ENCODE measurements around the gene CCDC57.
"Not testable (repeated sequence)": the region's sequence is repeated elsewhere in the genome, so short reads cannot be mapped to it uniquely, and the experiment has no call there.

The CCDC57 gene

DNA sequence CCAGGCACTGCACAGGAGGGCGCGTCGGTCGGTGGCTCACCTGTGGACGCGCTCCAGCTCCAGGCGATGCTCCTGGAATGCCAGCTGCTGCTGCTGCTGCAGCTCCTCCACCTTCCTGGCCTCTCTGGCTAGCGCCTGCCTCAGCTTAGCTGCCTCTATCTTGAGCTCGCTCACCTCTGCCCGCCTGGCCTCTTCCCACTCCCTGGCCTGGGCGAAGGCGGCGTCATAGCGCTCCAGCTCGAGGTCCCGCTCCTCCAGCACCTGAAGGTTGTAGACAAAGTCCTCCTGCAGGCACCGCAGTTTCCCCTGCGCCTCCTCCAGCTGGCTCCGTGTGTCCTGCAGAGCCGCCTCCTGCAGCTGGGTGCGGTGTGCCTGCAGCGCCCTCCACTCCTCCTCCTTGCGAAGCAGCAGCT, 11.1 kb downstream of the CCDC57 start:
- no peak for DNase-seq (ENCODE audit: low spot score)

- DNase-seq (ENCODE audit: low spot score): peak; percentile 82
These were observed 11.7 kb downstream of the CCDC57 start for GRCh38 chr17:82200743-82201497.

DNA sequence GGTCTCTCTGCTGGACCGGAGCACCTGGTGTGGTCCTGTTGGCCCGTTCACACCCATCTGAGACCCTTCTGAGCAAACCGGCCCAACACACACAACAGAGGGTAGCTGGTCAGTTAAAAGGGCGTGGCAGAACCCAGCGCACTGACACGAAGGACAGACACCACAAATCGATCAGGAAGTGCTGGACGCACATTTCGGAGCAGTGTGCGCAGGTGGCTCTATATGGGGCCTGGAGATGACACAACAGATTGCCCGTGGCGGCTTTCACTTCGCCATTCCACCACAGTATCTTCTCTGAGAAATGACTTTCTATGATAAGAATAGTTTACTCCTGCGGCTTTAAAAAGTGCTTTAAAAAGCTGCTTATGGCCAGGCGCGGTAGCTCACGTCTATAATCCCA, 12.5 kb downstream of the CCDC57 start:
- DNase-seq (ENCODE audit: low spot score): no peak

DNA sequence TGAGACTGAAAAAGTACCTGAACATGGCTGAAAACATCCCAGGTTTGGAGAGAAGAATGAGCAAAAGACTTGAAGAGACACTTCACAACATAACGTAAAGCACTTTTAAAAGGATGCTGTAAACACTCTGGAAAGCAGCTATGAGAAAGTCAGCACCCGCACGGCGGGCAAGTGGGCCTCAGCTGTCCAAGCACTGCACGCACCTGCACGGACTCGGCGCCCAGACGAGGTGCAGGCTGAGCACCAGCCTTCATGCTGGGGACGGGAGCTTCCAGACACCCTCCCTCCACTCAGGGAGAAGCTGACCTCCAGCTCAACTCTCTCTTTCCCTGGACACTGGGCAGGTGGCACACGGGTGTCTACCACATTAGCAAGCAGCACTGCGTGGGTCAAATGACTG, 13.1 kb downstream of the CCDC57 start:
- DNase-seq (ENCODE audit: low spot score): no peak

GRCh38 chr17:82198092-82198491, 14.6 kb downstream of the CCDC57 start:
- DNase-seq (ENCODE audit: low spot score): no peak

DNA sequence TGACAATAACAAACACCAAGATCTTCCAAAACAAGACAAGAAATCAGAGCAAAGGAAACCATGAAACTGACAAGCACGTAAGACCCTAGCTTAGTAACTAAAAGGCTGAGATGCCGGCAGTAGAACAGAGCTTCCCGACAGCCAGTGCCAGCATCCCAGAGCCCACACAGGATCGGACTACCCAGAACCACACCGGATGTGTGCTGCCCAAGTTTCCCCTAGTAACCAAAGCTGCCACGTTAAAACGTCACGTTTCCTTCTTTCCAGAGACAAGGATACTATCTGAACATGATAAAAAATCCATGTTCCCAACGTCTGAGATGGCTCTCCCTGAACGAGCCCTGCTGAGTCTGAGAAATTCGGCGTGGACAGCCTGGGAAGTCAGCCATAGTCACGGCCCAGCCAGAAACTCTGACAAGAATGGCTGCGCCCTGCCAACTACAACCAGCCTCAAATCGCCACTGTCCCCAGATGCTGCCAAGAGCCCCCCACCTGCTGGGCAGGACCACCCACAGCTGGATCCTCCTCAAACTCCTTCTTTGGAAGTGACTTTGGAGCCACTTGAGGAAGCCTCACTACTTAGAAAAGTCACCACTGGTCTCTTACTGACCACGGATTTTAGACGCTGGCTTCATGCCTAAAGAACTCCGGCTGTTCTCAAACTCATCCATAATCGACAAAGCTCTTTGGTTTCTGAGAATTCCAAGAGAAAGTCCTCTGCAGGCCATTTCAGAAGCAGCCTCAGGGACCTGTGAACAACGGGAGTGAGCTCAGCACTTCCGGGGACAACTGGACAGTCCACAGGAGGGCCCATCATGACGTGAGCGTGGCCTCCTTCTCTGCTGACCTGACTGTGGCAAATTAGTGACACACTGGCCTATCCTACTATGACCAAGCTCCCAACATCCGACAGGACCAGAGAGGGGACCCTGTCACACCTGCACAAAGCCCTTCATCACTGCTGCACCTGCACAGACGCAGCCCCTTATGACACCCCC, 16.7 kb downstream of the CCDC57 start:
- DNase-seq (ENCODE audit: low spot score): no peak

- DNase-seq (ENCODE audit: low spot score): no peak
These were observed 17.9 kb downstream of the CCDC57 start for GRCh38 chr17:82194765-82195164.

DNA sequence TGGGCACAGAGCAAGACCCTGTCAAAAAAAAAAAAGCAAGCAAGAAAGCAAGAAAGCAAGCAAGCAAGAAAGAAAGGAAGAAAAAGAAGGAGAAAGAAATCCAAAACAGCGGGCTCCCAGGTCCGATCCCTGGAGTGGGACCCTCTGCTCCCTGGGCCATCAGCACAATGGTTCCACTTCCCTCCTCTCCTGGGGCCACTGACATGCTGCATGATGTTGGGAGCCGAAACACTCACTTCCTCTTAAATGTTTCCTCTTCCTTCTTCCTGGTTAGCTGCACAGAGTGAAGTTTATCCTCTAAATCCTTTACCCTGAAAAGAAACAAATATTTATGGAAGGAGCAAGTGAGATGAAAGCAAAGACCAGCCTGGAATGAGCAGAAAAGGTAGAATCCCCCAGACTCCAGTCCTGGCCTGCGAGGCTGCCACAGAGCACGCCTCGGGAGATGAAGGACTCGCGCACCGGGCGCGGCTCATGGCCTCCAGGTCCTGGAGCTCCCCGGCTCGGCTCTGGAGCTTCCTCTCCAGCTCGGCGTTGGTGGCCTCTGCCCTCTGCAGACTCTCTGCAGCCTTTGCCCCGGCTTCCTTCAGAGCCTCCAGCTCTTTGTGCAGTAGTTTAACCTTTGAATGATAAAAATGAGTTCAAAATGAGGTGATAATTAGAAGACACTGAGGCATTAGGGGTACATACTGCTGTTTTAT, 19.0 kb downstream of the CCDC57 start:
- DNase-seq (ENCODE audit: low spot score): no peak

DNA sequence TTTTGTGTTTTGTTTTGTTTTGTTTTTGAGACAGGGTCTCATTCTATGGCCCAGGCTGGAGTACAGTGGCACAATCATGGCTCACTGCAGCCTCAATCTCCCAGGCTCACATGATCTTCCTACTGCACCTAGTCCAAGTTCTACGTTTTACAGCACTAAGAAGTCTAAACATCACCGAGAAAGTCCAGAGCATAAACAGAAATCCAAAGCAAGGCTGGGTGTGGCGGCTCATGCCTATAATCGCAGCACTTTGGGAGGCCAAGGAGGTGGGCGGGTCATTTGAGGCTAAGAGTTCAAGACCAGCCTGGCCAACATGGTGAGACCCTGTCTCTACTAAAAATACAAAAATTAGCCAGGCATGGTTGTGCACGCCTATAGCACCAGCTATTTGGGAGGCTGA, 19.6 kb downstream of the CCDC57 start:
- DNase-seq (ENCODE audit: low spot score): not testable (repeated sequence)

DNA sequence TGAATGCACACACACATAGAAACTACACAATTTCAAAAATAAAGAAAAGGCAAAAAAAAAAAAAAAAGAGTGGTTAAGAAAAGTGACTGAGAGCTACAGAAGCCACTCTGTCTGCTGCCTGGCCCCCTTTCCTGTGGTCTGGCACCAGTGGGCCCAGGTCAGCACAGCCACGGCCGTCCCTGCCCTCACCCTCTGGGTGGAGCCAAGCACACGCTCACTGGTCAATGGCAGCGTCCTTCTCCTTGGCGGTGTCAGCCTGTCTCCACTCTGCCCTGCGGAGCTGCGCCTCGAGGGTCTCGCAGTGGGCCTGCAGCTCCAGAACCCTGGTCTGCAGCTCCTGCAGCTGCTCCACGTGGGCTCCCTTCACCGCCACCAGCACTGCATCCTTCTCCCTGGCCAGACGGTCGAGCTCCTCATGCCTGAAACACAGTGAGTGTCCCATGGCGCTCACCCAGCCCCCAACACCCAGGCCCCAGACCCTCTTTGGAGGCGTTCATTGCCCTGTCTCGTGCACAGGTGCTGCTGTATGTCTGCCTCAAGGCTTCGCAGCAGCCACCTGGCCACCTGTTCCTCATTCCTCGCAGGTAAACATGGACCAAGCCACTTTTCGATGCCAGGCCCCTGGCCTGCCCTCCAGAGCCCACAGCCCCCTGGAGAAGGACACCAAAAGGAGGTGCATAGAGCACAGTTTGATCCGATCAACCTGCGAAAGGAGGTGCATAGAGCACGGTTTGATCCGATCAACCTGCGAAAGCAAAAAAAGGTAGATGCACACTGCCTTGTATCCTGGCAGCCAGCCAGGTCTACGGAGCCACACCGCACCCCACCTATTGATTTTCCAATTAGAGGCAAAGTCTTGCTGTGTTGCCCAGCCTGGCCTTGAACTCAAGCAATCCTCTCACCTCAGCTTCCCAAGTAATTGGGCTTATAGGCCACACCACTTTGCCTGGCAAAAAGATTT, 24.4 kb downstream of the CCDC57 start:
- DNase-seq (ENCODE audit: low spot score): no peak

GRCh38 chr17:82187500-82187899, 25.1 kb downstream of the CCDC57 start:
- DNase-seq (ENCODE audit: low spot score): no peak

- no peak for DNase-seq (ENCODE audit: low spot score)
These were observed 26.4 kb downstream of the CCDC57 start for GRCh38 chr17:82186221-82186620.

DNA sequence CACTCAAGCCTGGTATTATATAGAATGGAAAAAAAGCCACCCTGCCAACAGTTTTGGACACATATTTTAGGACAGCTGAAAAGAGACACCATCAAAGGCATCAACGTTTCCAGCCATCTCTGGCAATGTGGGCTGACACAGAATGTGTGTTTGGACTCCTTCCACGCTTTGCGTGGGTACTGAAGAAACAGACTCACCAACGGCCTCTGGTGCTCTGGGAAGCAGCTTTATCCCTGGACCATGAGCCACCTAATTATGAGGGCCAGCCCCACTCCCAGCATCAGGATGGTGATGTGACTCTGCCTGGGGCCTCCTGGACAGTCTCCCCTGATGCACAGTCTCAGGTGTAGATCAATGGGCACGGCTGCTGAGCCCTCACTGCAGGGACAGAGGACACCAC, 27.9 kb downstream of the CCDC57 start:
- DNase-seq (ENCODE audit: low spot score): no peak

DNA sequence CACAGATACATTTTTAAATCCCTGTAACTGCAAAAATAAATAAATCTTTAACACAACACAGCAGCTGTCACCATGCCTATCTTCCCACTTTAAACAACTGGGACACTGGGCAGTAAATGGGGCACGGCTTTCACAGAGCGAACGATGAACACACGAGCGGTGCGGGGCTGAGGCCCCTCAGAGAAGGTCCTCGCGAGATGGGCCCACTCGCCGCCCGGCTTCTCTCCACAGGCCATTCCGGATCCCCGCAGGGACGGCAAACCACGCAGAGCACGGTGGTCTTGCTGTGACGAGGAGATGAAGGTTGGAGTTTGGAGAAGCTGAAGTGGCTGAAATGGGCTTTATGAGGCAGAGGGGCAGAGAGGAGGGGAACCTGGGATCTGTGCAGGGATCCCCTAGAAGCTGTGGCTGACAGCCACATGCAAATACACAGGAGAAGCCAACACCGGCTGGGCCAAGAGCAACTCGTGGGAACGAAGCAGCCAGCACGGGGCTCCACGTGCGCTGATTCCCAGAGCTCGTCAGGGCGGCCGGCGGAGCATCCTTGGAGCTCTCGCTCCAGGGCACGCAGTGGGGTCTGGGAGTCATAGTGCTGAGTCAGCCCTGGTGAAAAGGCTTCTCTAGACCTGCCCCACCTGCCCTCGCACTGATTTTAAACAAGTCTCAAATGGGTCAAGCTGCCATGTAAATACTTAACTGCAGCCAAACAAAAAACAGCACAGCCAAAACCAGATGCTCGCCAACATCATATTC, 31.7 kb downstream of the CCDC57 start:
- DNase-seq (ENCODE audit: low spot score): no peak

- no peak for DNase-seq (ENCODE audit: low spot score)
These were observed 32.6 kb downstream of the CCDC57 start for GRCh38 chr17:82179946-82180475.

DNA sequence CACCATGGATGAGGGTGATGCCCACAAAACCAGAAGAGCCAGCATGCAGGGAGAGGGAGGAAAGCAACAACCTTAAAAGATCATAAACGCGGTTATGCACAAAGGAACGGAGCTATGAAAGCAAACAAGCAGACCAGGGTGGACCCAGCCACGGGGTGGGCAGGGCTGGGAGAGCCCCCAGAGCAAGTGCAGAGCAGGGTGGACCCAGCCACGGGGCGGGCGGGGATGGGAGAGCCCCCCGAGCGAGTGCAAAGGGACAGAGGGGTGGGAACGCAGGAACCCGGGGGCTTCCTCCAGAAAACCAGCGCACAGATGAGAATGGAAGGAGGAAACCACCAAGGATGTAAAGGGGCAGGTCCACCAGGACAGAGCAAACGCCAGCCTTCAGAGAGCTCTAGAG, 33.2 kb downstream of the CCDC57 start:
- DNase-seq (ENCODE audit: low spot score): no peak

DNA sequence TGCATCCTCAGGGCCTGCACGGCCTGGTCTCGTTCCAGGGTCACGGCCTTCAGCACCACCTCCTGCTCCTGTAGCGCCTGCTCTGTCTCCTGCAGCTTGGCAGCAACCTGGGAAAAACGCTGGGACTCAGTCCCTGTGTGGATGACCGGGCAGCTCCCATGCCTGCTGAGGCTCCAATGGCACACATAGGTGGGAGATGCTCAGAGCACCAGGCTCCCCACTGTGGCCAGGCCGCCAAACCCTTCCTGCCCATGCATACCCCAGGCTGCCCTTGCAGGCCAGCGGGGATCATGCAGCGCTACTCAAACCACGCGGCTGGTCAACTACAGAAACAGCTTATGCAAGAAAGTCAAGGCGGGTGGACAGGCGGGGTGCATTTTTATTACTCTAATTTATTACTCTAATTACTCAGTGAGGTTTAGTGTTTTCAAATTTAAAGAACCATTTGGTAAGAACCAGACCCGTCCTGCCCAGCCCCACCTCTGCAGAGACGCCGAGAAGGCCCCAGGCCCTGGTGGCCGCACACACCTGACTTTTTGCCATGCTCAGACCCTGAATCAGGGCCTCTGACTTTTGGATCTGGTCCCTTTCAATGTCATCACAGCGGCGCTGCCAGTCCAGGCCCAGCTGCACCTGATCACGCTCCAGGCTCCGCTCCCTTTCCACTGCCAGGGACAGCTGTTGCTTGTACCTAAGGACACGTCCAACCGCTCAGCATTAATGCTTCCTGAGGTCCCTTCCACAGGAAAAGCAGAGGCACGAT, 34.0 kb downstream of the CCDC57 start:
- DNase-seq (ENCODE audit: low spot score): no peak

GRCh38 chr17:82177761-82178498, 34.7 kb downstream of the CCDC57 start:
- no peak for DNase-seq (ENCODE audit: low spot score)

DNA sequence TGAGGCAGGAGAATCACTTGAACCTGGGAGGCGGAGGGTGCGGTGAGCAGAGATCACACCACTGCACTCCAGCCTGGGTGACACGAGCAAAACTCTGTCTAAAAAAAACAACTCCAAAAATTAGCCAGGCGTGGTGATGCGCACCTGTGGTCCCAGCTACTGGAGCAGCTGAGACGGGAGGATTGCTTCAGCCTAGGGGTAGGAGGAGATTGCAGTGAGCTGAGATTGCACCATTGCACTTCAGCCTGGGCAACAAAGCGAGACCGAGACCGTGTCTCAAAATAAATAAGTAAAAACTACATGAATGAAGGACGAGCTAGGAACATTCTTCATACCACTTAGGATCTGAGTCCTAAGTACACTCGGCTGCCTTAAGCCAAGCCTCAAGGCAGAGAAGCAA, 35.4 kb downstream of the CCDC57 start:
- DNase-seq (ENCODE audit: low spot score): no peak
